ENCODE results near the gene IQCM. TPM values are rescaled to one million over a fixed set of nuclear protein-coding genes. Genes with fewer than 3 reads are reported as not detected.
"Not testable (repeated sequence)": the region's sequence is repeated elsewhere in the genome, so short reads cannot be mapped to it uniquely, and the experiment has no call there.

Gene IQCM
- polyA plus RNA-seq, 1 donor (not counting 4 experiments of a cell fraction or from before 2014, with no cell fraction given) = not detected

DNA sequence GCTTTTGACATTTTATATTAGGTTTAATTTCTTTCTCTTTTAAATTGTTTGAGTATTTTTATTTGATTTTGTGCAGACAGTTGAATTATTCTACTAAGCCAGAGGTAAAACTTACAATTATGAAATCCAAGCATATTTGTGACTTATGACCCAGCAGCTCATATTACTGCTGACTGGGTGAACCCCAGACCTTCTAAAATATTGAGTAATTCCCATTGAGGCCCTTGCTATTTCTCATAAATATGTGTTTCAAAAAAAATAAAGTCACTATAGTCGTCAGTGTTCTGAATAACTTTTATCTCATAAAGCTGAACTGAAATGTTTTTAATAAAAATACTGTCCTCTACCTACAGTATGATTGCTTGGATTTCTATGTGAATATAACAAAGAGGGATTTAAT, 303.1 kb downstream of the IQCM start:
- TF ChIP-seq EZH2 (IDR thresholded peaks at IDR 0.05; ENCODE audit: low read length) = no peak
- TF ChIP-seq CTCF (optimal IDR thresholded peaks at IDR 0.05 in 1 of 3, IDR thresholded peaks at IDR 0.05 in 1 of 3, conservative IDR thresholded peaks at IDR 0.05 in 1 of 3; ENCODE audit: extremely low read depth in 1 of 3, insufficient read depth in 2 of 3, low read length in 3 of 3) = no peak
- no peaks in the 10 kb centered on the region for H3K27me3 ChIP-seq (ENCODE audit: control insufficient read depth, extremely low read depth, insufficient read depth, low read length)
- H3K4me1 ChIP-seq (ENCODE audit: control insufficient read depth, extremely low read depth, insufficient read depth, low read length) = no peaks in the 10 kb centered on the region
- H3K36me3 ChIP-seq (ENCODE audit: control insufficient read depth in 2 of 2, extremely low read depth in 1 of 2, insufficient read depth in 2 of 2, low read length in 2 of 2) = no peaks in the 10 kb centered on the region
- H3K27ac ChIP-seq (ENCODE audit: control insufficient read depth, insufficient read depth, low read length) = no peak overlapping the region
- no peaks in the 10 kb centered on the region for H3K9me1 ChIP-seq (ENCODE audit: control insufficient read depth, extremely low read depth, insufficient read depth, low read length)
- H3K79me2 ChIP-seq (ENCODE audit: control insufficient read depth, insufficient read depth, low read length) = no peaks in the 10 kb centered on the region
- H3K9ac ChIP-seq (ENCODE audit: control insufficient read depth, extremely low read depth, insufficient read depth, low read length) = no peak overlapping the region
- DNase-seq (ENCODE audit: low read depth, low spot score) (no peak), FAIRE-seq (no peak)
- no peaks in the 10 kb centered on the region for H3K9me3 ChIP-seq (ENCODE audit: control insufficient read depth, low read depth, low read length)
- H2AFZ ChIP-seq (ENCODE audit: control insufficient read depth, low read length) = no peak overlapping the region
- dilution Hi-C loops (cut with MboI; ENCODE audit: extremely low pct_ligation_motif_present, low sequenced_read_pairs) = no loop called here
- H4K20me1 ChIP-seq (ENCODE audit: control insufficient read depth, extremely low read depth, insufficient read depth, low read length) = no peaks in the 10 kb centered on the region
- H3K4me3 ChIP-seq (ENCODE audit: control insufficient read depth in 2 of 3, extremely low read depth in 1 of 3, insufficient read depth in 2 of 3, low read depth in 1 of 3, low read length in 3 of 3) = no peak overlapping the region
- H3K4me2 ChIP-seq (ENCODE audit: control insufficient read depth, extremely low read depth, insufficient read depth, low read depth, low read length) = no peak overlapping the region

DNA sequence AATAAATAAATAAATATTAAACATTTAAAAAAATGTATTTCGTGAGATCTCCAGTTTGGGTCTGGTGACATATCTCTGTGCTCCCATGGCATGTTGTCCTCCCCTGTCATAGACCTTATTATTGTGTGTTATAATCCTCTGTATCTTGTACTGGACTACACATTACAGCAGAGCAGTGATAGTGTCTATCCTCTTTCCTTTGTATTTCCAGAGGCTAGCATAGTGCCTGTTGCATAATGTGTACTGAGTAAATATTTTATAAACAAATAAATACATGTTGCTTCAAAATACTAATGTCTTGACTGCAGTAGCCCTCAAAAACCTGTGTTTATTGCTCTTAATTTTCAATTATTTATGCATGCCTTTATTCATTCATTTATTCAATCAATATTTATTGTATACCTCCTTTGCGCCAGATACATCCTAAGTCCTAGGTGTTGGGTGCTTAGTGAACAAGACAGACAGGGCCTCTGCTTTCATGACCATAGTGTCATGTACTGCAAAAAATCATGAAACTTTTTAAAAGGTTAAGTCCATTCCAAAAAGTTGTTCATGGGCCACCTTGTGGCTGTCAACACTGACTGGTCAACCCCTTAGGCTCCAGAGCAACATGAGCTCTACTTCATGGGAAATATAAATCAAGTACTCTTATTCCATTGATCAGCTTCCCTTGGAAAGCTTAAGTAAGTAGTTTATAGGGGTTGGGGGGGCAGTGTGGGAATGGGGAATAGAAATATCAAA, 303.9 kb downstream of the IQCM start:
- Histone ChIP-seq H3K4me1 (ENCODE audit: control insufficient read depth, extremely low read depth, insufficient read depth, low read length) (no peaks in the 10 kb centered on the region), H3K79me2 (ENCODE audit: control insufficient read depth, insufficient read depth, low read length) (no peaks in the 10 kb centered on the region), H3K27ac (ENCODE audit: control insufficient read depth, insufficient read depth, low read length) (no peak overlapping the region), H2AFZ (ENCODE audit: control insufficient read depth, low read length) (no peak overlapping the region), H4K20me1 (ENCODE audit: control insufficient read depth, extremely low read depth, insufficient read depth, low read length) (no peaks in the 10 kb centered on the region), H3K36me3 (ENCODE audit: control insufficient read depth in 2 of 2, extremely low read depth in 1 of 2, insufficient read depth in 2 of 2, low read length in 2 of 2) (no peaks in the 10 kb centered on the region), H3K9me3 (ENCODE audit: control insufficient read depth, low read depth, low read length) (no peaks in the 10 kb centered on the region), H3K9ac (ENCODE audit: control insufficient read depth, extremely low read depth, insufficient read depth, low read length) (no peak overlapping the region), H3K4me2 (ENCODE audit: control insufficient read depth, extremely low read depth, insufficient read depth, low read depth, low read length) (no peak overlapping the region), H3K9me1 (ENCODE audit: control insufficient read depth, extremely low read depth, insufficient read depth, low read length) (no peaks in the 10 kb centered on the region), H3K27me3 (ENCODE audit: control insufficient read depth, extremely low read depth, insufficient read depth, low read length) (no peaks in the 10 kb centered on the region), H3K4me3 (ENCODE audit: control insufficient read depth in 2 of 3, extremely low read depth in 1 of 3, insufficient read depth in 2 of 3, low read depth in 1 of 3, low read length in 3 of 3) (no peak overlapping the region)
- FAIRE-seq (no peak), DNase-seq (ENCODE audit: low read depth, low spot score) (no peak)
- dilution Hi-C loops (cut with MboI; ENCODE audit: extremely low pct_ligation_motif_present, low sequenced_read_pairs) = no loop called here
- TF ChIP-seq EZH2 (IDR thresholded peaks at IDR 0.05; ENCODE audit: low read length) (no peak), CTCF (optimal IDR thresholded peaks at IDR 0.05 in 1 of 3, IDR thresholded peaks at IDR 0.05 in 1 of 3, conservative IDR thresholded peaks at IDR 0.05 in 1 of 3; ENCODE audit: extremely low read depth in 1 of 3, insufficient read depth in 2 of 3, low read length in 3 of 3) (no peak)

DNA sequence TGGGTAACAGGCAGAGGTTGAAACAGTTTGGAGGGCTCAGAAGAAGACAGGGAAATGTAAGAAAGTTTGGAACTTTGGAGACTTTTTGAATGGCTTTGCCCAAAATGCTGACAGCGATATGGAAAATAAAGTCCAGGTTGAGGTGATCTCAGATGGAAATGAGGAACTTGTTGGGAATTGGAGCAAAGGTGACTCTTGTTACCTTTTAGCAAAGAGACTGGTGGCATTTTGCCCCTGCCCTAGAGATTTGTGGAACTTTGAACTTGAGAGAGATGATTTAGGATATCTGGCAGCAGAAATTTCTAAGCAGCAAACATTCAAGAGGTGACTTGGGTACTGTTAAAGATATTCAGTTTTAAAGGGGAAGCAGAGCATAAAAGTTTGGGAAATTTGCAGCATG, 308.3 kb downstream of the IQCM start:
- H3K27ac ChIP-seq (ENCODE audit: control insufficient read depth, insufficient read depth, low read length); H2AFZ ChIP-seq (ENCODE audit: control insufficient read depth, low read length); H3K9me1 ChIP-seq (ENCODE audit: control insufficient read depth, extremely low read depth, insufficient read depth, low read length); DNase-seq (ENCODE audit: low read depth, low spot score); H3K4me2 ChIP-seq (ENCODE audit: control insufficient read depth, extremely low read depth, insufficient read depth, low read depth, low read length); FAIRE-seq; H3K4me1 ChIP-seq (ENCODE audit: control insufficient read depth, extremely low read depth, insufficient read depth, low read length); H3K79me2 ChIP-seq (ENCODE audit: control insufficient read depth, insufficient read depth, low read length); H4K20me1 ChIP-seq (ENCODE audit: control insufficient read depth, extremely low read depth, insufficient read depth, low read length); H3K9ac ChIP-seq (ENCODE audit: control insufficient read depth, extremely low read depth, insufficient read depth, low read length); H3K4me3 ChIP-seq (ENCODE audit: control insufficient read depth in 2 of 3, extremely low read depth in 1 of 3, insufficient read depth in 2 of 3, low read depth in 1 of 3, low read length in 3 of 3); dilution Hi-C loops (cut with MboI; ENCODE audit: extremely low pct_ligation_motif_present, low sequenced_read_pairs); H3K9me3 ChIP-seq (ENCODE audit: control insufficient read depth, low read depth, low read length); H3K27me3 ChIP-seq (ENCODE audit: control insufficient read depth, extremely low read depth, insufficient read depth, low read length); H3K36me3 ChIP-seq (ENCODE audit: control insufficient read depth in 2 of 2, extremely low read depth in 1 of 2, insufficient read depth in 2 of 2, low read length in 2 of 2): not testable (repeated sequence)
